ENCODE results near the gene LBP.
"Not testable (repeated sequence)": the region's sequence is repeated elsewhere in the genome, so short reads cannot be mapped to it uniquely, and the experiment has no call there.

LBP gene

DNA sequence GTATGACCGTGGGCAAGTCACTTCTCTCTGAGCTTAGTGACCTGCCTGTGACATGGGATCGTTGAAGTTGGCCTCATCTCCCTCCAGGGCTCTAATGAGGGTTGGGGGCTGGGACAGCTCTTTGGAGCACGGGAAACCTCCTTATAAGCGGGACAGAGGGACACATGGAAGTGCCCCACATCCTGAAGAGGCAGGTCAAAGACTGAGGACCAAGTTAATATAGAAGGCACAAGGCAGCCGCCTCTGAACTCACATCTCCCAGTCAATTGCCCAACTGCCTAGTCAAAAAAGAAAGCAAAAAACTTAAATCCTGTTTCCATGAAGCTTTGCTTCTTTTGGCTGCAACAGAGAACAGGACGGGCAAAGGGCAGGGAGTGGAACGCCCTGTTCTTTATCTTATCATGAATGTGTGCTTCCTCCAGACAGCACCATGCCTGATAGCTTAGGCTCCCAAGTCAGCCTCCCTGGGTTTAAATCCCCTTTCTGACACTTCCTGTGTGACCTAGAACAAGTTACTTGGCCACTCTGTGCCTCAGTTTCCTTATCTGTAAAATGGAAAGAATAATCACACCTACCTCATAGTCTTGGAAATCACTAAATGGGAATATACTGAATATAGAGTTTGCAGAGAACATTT is 27.1 kb downstream of the LBP start:
- ChIA-PET CTCF (interaction anchor here (1.3 kb wide), 1 partner anchor 34 kb away, joined by 3 read pairs; no protein-coding TSS in a partner anchor), POLR2A (no interaction called here)
- H3K4me3 ChIP-seq (ENCODE audit: control insufficient read depth in 1 of 7, extremely low read depth in 1 of 7, insufficient read depth in 4 of 7, low read depth in 2 of 7, low read length in 6 of 7), result no peak overlapping the region
- no peaks in the 10 kb centered on the region for H3K9me3 ChIP-seq (ENCODE audit: control extremely low read depth in 1 of 5, control insufficient read depth in 4 of 5, insufficient read depth in 2 of 5, low read depth in 1 of 5, low read length in 4 of 5)
- 56% methylated on average over 6 of the region's 7 CpGs for WGBS (ENCODE audit: insufficient coverage)
- H3K27ac ChIP-seq (ENCODE audit: insufficient read depth in 1 of 2, low read depth in 1 of 2, low read length in 2 of 2, poor library complexity in 1 of 2, severe bottlenecking in 2 of 2), result no peak overlapping the region
- no peaks in the 10 kb centered on the region for H3K36me3 ChIP-seq (ENCODE audit: control insufficient read depth in 4 of 4, insufficient read depth in 4 of 4, low read length in 3 of 4)
- H3K27me3 ChIP-seq (replicated peaks in 2 of 5; ENCODE audit: control insufficient read depth in 4 of 5, insufficient read depth in 5 of 5, low read length in 4 of 5), result peaks cover 0 to 8% (median 0%) of the 10 kb centered on the region in 5 experiments
- no peaks in the 10 kb centered on the region for H3K4me1 ChIP-seq (ENCODE audit: control extremely low read depth in 1 of 4, control insufficient read depth in 4 of 4, insufficient read depth in 4 of 4, low read length in 3 of 4)
- DNase-seq, result peak in 2 of 3 donors; percentile 10 to 32

DNA sequence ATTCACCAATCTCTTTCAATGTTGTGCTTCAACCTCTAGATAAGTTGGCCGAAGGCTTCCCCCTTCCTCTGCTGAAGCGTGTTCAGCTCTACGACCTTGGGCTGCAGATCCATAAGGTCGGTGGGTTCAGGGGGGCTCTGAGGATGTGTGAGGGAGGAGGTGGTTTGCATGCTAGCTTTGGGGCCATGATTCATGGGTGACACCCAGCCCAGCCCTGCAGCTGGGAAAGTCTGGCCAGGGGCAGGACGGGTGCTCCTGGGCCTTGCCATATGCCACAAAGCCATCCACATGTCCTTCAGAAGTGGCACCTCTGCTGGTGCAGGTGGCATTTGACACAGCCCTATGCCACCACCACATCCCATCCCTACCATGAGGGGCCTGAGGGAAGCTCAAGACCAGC is 27.6 kb downstream of the LBP start:
- no peaks in the 10 kb centered on the region for H3K36me3 ChIP-seq (ENCODE audit: control insufficient read depth in 4 of 4, insufficient read depth in 4 of 4, low read length in 3 of 4)
- ChIA-PET POLR2A (no interaction called here), CTCF (no interaction called here)
- H3K27me3 ChIP-seq (replicated peaks in 2 of 5; ENCODE audit: control insufficient read depth in 4 of 5, insufficient read depth in 5 of 5, low read length in 4 of 5), result peaks cover 0 to 8% (median 0%) of the 10 kb centered on the region in 5 experiments
- no peak for DNase-seq
- WGBS (ENCODE audit: insufficient coverage), result 83% methylated on average over 1 of the region's 5 CpGs
- H3K4me3 ChIP-seq (ENCODE audit: control insufficient read depth in 1 of 7, extremely low read depth in 1 of 7, insufficient read depth in 4 of 7, low read depth in 2 of 7, low read length in 6 of 7), result no peak overlapping the region
- no peaks in the 10 kb centered on the region for H3K9me3 ChIP-seq (ENCODE audit: control extremely low read depth in 1 of 5, control insufficient read depth in 4 of 5, insufficient read depth in 2 of 5, low read depth in 1 of 5, low read length in 4 of 5)
- H3K27ac ChIP-seq (ENCODE audit: insufficient read depth in 1 of 2, low read depth in 1 of 2, low read length in 2 of 2, poor library complexity in 1 of 2, severe bottlenecking in 2 of 2), result no peak overlapping the region
- H3K4me1 ChIP-seq (ENCODE audit: control extremely low read depth in 1 of 4, control insufficient read depth in 4 of 4, insufficient read depth in 4 of 4, low read length in 3 of 4), result no peaks in the 10 kb centered on the region

GRCh38 chr20:38377039-38377685 is 30.9 kb downstream of the LBP start:
- H3K27me3 ChIP-seq (replicated peaks in 2 of 5; ENCODE audit: control insufficient read depth in 4 of 5, insufficient read depth in 5 of 5, low read length in 4 of 5), result peaks cover 0 to 5% (median 0%) of the 10 kb centered on the region in 5 experiments
- ChIA-PET CTCF (no interaction called here), POLR2A (no interaction called here)
- DNase-seq, result no peak
- WGBS (ENCODE audit: insufficient coverage), result 88% methylated on average over 7 of the region's 11 CpGs
- H3K27ac ChIP-seq (ENCODE audit: insufficient read depth in 1 of 2, low read depth in 1 of 2, low read length in 2 of 2, poor library complexity in 1 of 2, severe bottlenecking in 2 of 2), result no peak overlapping the region
- no peaks in the 10 kb centered on the region for H3K36me3 ChIP-seq (ENCODE audit: control insufficient read depth in 4 of 4, insufficient read depth in 4 of 4, low read length in 3 of 4)
- no peak overlapping the region for H3K4me3 ChIP-seq (ENCODE audit: control insufficient read depth in 1 of 7, extremely low read depth in 1 of 7, insufficient read depth in 4 of 7, low read depth in 2 of 7, low read length in 6 of 7)
- no peaks in the 10 kb centered on the region for H3K9me3 ChIP-seq (ENCODE audit: control extremely low read depth in 1 of 5, control insufficient read depth in 4 of 5, insufficient read depth in 2 of 5, low read depth in 1 of 5, low read length in 4 of 5)
- no peaks in the 10 kb centered on the region for H3K4me1 ChIP-seq (ENCODE audit: control extremely low read depth in 1 of 4, control insufficient read depth in 4 of 4, insufficient read depth in 4 of 4, low read length in 3 of 4)

DNA sequence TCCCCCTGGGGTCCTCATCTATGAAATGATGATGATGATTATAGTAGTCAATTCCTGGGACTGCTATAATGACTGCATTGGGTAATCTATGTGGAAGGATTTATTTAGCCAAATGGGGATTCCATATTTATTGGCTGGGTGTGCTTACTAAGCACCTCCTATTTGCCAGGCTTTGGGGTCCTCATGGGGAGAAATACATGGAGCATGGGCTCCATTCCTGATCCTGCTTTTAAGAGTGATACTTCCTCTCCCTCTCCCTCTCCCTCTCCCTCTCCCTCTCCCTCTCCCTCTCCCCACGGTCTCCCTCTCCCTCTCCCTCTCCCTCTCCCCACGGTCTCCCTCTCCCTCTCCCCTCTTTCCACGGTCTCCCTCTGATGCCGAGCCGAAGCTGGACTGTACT is 31.6 kb downstream of the LBP start:
- CTCF ChIA-PET, result not testable (repeated sequence)
- WGBS (ENCODE audit: insufficient coverage), result no CpG with 5 or more reads among the region's 5 CpGs

GRCh38 chr20:38383147-38383546 is 36.9 kb downstream of the LBP start:
- CTCF ChIA-PET, result no interaction called here
- no peaks in the 10 kb centered on the region for H3K36me3 ChIP-seq (ENCODE audit: control insufficient read depth in 4 of 4, insufficient read depth in 4 of 4, low read length in 3 of 4)
- POLR2A ChIA-PET, result no interaction called here
- H3K4me1 ChIP-seq (ENCODE audit: control extremely low read depth in 1 of 4, control insufficient read depth in 4 of 4, insufficient read depth in 4 of 4, low read length in 3 of 4), result no peaks in the 10 kb centered on the region
- peaks cover 0 to 2% (median 0%) of the 10 kb centered on the region in 5 experiments for H3K27me3 ChIP-seq (replicated peaks in 2 of 5; ENCODE audit: control insufficient read depth in 4 of 5, insufficient read depth in 5 of 5, low read length in 4 of 5)
- H3K9me3 ChIP-seq (ENCODE audit: control extremely low read depth in 1 of 5, control insufficient read depth in 4 of 5, insufficient read depth in 2 of 5, low read depth in 1 of 5, low read length in 4 of 5), result peaks cover 0 to 3% (median 0%) of the 10 kb centered on the region in 5 experiments
- H3K27ac ChIP-seq (ENCODE audit: insufficient read depth in 1 of 2, low read depth in 1 of 2, low read length in 2 of 2, poor library complexity in 1 of 2, severe bottlenecking in 2 of 2), result no peak overlapping the region
- H3K4me3 ChIP-seq (ENCODE audit: control insufficient read depth in 1 of 7, extremely low read depth in 1 of 7, insufficient read depth in 4 of 7, low read depth in 2 of 7, low read length in 6 of 7), result no peak overlapping the region
- no peak for DNase-seq
- 93% methylated on average over 4 of the region's 4 CpGs for WGBS (ENCODE audit: insufficient coverage)

More for the DNA sequence above, 31.6 kb downstream of the LBP start:
- H3K27me3 ChIP-seq (replicated peaks in 2 of 5; ENCODE audit: control insufficient read depth in 4 of 5, insufficient read depth in 5 of 5, low read length in 4 of 5); H3K27ac ChIP-seq (ENCODE audit: insufficient read depth in 1 of 2, low read depth in 1 of 2, low read length in 2 of 2, poor library complexity in 1 of 2, severe bottlenecking in 2 of 2); DNase-seq; H3K4me1 ChIP-seq (ENCODE audit: control extremely low read depth in 1 of 4, control insufficient read depth in 4 of 4, insufficient read depth in 4 of 4, low read length in 3 of 4); H3K4me3 ChIP-seq (ENCODE audit: control insufficient read depth in 1 of 7, extremely low read depth in 1 of 7, insufficient read depth in 4 of 7, low read depth in 2 of 7, low read length in 6 of 7); H3K9me3 ChIP-seq (ENCODE audit: control extremely low read depth in 1 of 5, control insufficient read depth in 4 of 5, insufficient read depth in 2 of 5, low read depth in 1 of 5, low read length in 4 of 5); POLR2A ChIA-PET; H3K36me3 ChIP-seq (ENCODE audit: control insufficient read depth in 4 of 4, insufficient read depth in 4 of 4, low read length in 3 of 4): not testable (repeated sequence)

DNA sequence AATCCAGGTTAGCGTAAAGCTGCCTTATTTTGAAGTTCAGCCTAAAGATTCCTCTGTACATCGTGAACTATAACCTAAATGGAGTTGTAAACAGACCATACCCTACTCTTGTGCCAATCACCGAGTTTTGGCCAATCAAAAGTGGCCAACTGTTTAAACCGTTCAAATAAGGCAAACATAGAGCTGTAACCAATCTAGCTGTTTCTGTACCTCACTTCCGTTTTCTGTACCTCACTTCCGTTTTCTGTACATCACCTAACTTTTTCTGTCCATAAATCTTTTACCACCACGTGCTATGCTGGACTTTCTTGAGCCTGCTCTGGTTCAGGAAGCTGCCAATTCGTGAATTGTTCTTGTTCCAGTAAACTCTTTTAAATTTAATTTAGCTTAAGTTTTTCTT is 39.7 kb downstream of the LBP start:
- peak in 2 of 3 donors; percentile 41 to 54 for DNase-seq
- peaks cover 0 to 2% (median 0%) of the 10 kb centered on the region in 5 experiments for H3K27me3 ChIP-seq (replicated peaks in 2 of 5; ENCODE audit: control insufficient read depth in 4 of 5, insufficient read depth in 5 of 5, low read length in 4 of 5)
- CTCF ChIA-PET, result interaction anchor here (1.1 kb wide), 1 partner anchor 48 kb away, joined by 3 read pairs; no protein-coding TSS in a partner anchor
- H3K4me3 ChIP-seq (ENCODE audit: control insufficient read depth in 1 of 7, extremely low read depth in 1 of 7, insufficient read depth in 4 of 7, low read depth in 2 of 7, low read length in 6 of 7), result no peak overlapping the region
- no peaks in the 10 kb centered on the region for H3K4me1 ChIP-seq (ENCODE audit: control extremely low read depth in 1 of 4, control insufficient read depth in 4 of 4, insufficient read depth in 4 of 4, low read length in 3 of 4)
- no peak overlapping the region for H3K27ac ChIP-seq (ENCODE audit: insufficient read depth in 1 of 2, low read depth in 1 of 2, low read length in 2 of 2, poor library complexity in 1 of 2, severe bottlenecking in 2 of 2)
- 48% methylated on average over 8 of the region's 8 CpGs for WGBS (ENCODE audit: insufficient coverage)
- peaks cover 0 to 3% (median 0%) of the 10 kb centered on the region in 5 experiments for H3K9me3 ChIP-seq (ENCODE audit: control extremely low read depth in 1 of 5, control insufficient read depth in 4 of 5, insufficient read depth in 2 of 5, low read depth in 1 of 5, low read length in 4 of 5)
- POLR2A ChIA-PET, result no interaction called here
- no peaks in the 10 kb centered on the region for H3K36me3 ChIP-seq (ENCODE audit: control insufficient read depth in 4 of 4, insufficient read depth in 4 of 4, low read length in 3 of 4)

- Histone ChIP-seq H3K4me1 (ENCODE audit: control extremely low read depth in 1 of 4, control insufficient read depth in 4 of 4, insufficient read depth in 4 of 4, low read length in 3 of 4) (no peaks in the 10 kb centered on the region), H3K4me3 (ENCODE audit: control insufficient read depth in 1 of 7, extremely low read depth in 1 of 7, insufficient read depth in 4 of 7, low read depth in 2 of 7, low read length in 6 of 7) (no peak overlapping the region), H3K27me3 (replicated peaks in 2 of 5; ENCODE audit: control insufficient read depth in 4 of 5, insufficient read depth in 5 of 5, low read length in 4 of 5) (peaks cover 0 to 2% (median 0%) of the 10 kb centered on the region in 5 experiments), H3K36me3 (ENCODE audit: control insufficient read depth in 4 of 4, insufficient read depth in 4 of 4, low read length in 3 of 4) (no peaks in the 10 kb centered on the region), H3K9me3 (ENCODE audit: control extremely low read depth in 1 of 5, control insufficient read depth in 4 of 5, insufficient read depth in 2 of 5, low read depth in 1 of 5, low read length in 4 of 5) (peaks cover 0 to 3% (median 0%) of the 10 kb centered on the region in 5 experiments), H3K27ac (ENCODE audit: insufficient read depth in 1 of 2, low read depth in 1 of 2, low read length in 2 of 2, poor library complexity in 1 of 2, severe bottlenecking in 2 of 2) (no peak overlapping the region)
- ChIA-PET POLR2A (no interaction called here), CTCF (interaction anchor here (1.5 kb wide), 1 partner anchor 22 kb away, joined by 4 read pairs; no protein-coding TSS in a partner anchor)
- DNase-seq, result no peak
- WGBS (ENCODE audit: insufficient coverage), result 100% methylated on average over 1 of the region's 2 CpGs
Observed at GRCh38 chr20:38386851-38387250, 40.6 kb downstream of the LBP start.
